Measurements from ENCODE around the gene FAM240A.

DNA sequence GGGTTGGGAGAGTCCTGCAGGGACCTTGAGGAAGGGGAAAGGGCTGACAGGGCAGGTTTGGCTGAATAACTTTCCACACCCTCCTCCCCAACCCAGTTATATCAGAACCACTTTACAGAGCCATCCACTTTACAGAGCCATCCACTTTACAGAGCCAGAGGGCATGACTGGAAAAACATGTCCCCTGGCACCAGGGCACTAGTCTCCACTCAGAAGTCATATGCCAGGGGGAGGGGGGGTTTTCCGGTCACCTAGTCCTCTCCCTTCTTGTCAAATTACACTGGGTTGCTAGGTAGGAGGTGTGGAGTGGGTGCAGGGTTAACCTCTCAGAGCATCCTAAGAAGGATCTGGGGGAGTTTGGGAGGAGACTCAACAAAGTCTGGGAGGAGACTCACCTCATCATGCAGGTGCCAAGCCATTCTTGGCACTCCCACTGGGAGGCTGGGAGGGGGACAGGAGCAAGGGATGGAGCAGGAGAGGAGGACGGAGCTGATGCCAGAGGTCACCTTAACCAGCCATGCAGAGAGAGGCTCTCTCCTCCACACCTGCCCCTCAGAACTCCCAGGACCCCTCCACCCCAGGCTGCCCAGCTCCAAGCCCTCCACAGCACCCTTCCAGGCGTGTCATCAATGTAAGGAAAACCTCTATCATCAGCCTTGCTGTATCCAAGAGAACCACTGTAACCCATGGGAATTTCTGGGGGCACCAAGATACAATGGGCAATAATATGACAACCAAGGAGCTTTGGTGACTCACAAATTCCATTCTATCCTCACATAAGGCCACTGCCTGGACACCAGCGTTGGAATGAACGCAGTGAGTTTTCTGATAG lies 47.9 kb upstream of the FAM240A start:
- TF ChIP-seq, protein P1, sequence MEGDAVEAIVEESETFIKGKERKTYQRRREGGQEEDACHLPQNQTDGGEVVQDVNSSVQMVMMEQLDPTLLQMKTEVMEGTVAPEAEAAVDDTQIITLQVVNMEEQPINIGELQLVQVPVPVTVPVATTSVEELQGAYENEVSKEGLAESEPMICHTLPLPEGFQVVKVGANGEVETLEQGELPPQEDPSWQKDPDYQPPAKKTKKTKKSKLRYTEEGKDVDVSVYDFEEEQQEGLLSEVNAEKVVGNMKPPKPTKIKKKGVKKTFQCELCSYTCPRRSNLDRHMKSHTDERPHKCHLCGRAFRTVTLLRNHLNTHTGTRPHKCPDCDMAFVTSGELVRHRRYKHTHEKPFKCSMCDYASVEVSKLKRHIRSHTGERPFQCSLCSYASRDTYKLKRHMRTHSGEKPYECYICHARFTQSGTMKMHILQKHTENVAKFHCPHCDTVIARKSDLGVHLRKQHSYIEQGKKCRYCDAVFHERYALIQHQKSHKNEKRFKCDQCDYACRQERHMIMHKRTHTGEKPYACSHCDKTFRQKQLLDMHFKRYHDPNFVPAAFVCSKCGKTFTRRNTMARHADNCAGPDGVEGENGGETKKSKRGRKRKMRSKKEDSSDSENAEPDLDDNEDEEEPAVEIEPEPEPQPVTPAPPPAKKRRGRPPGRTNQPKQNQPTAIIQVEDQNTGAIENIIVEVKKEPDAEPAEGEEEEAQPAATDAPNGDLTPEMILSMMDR (IDR thresholded peaks at IDR 0.05) = no peak
- no peak for TF ChIP-seq EZH2 (IDR thresholded peaks at IDR 0.05; ENCODE audit: borderline replicate concordance, insufficient read depth, low read depth, low read length, poor library complexity, severe bottlenecking)

Measured in B cell (primary cell).